ENCODE measurements around the gene SLC66A2.

- no peak for TF ChIP-seq CTCF (IDR thresholded peaks at IDR 0.05; ENCODE audit: insufficient read depth, low read length)
- no peak for TF ChIP-seq POLR2AphosphoS5 (IDR thresholded peaks at IDR 0.05; ENCODE audit: low read depth)
- no peak for TF ChIP-seq GABPA (IDR thresholded peaks at IDR 0.05; ENCODE audit: low read depth)
These were observed 14.8 kb downstream of the SLC66A2 start for GRCh38 chr18:79936641-79937040.
